GM18526 (cell line): ENCODE results near the gene QSOX2.

Experiments used
- POLR2A ChIP-seq: IDR thresholded peaks from 3 replicates; pipeline ENCODE4 v1.6.1; 2011; ENCODE audit not compliant: insufficient read length; ENCODE audit errors: extremely low read depth

The QSOX2 gene

GRCh38 chr9:136238342-136238732, 7.3 kb downstream of the QSOX2 start:
- no peak for TF ChIP-seq POLR2A

GRCh38 chr9:136237486-136238341, 7.9 kb downstream of the QSOX2 start:
- TF ChIP-seq POLR2A: no peak

- TF ChIP-seq POLR2A: no peak
Measured at GRCh38 chr9:136235709-136236455, 9.7 kb downstream of the QSOX2 start.

GRCh38 chr9:136235171-136235570, 10.4 kb downstream of the QSOX2 start:
- no peak for TF ChIP-seq POLR2A

GRCh38 chr9:136234597-136234996, 11.0 kb downstream of the QSOX2 start:
- no peak for TF ChIP-seq POLR2A

GRCh38 chr9:136233868-136234267, 11.7 kb downstream of the QSOX2 start:
- TF ChIP-seq POLR2A: no peak

GRCh38 chr9:136233411-136233810, 12.2 kb downstream of the QSOX2 start:
- TF ChIP-seq POLR2A: no peak

GRCh38 chr9:136232969-136233368, 12.6 kb downstream of the QSOX2 start:
- TF ChIP-seq POLR2A: no peak

GRCh38 chr9:136231478-136232297, 13.9 kb downstream of the QSOX2 start:
- TF ChIP-seq POLR2A: no peak

- no peak for TF ChIP-seq POLR2A
Measured at GRCh38 chr9:136230773-136231172, 14.8 kb downstream of the QSOX2 start.

- no peak for TF ChIP-seq POLR2A
Measured at GRCh38 chr9:136230365-136230764, 15.2 kb downstream of the QSOX2 start.

- no peak for TF ChIP-seq POLR2A
Measured at GRCh38 chr9:136229096-136230065, 16.2 kb downstream of the QSOX2 start.

GRCh38 chr9:136228107-136228875, 17.3 kb downstream of the QSOX2 start:
- no peak for TF ChIP-seq POLR2A
